Activated T-cell treated with anti-CD3 and anti-CD28 coated beads, Interleukin-2, amount 50 U/mL, for 4 hours (primary cell): ENCODE measurements around the gene CNTROB. TPM values are rescaled to one million over a fixed set of nuclear protein-coding genes. Genes with fewer than 3 reads are reported as not detected.

Experiments used
- ATAC-seq, 2 donors: fragments of 200-7000 bp; cut with Tn5 transposase; one replicate each; pipeline ENCODE4 v1.10.0; 2021
- DNase-seq: peaks from one replicate; pipeline ENCODE4 v3.0.0-alpha.2; 2020
- H3K27me3 Mint-ChIP-seq: one replicate; pipeline ENCODE4 v1.8.0; 2021; ENCODE audit warnings: low read depth, mixed read lengths
- H3K36me3 Mint-ChIP-seq: one replicate; pipeline ENCODE4 v1.8.0; 2022; ENCODE audit warnings: mixed read lengths; ENCODE audit not compliant: insufficient read depth
- H3K4me1 Mint-ChIP-seq: one replicate; pipeline ENCODE4 v1.8.0; 2021; ENCODE audit warnings: low read depth, mixed read lengths
- H3K4me3 Mint-ChIP-seq: one replicate; pipeline ENCODE4 v1.8.0; 2021; ENCODE audit warnings: mild to moderate bottlenecking, moderate library complexity, mixed read lengths
- H3K9me3 Mint-ChIP-seq: one replicate; pipeline ENCODE4 v1.8.0; 2021; ENCODE audit warnings: mixed read lengths
- total RNA-seq, 3 donors: library from RNA; stranded (reverse); gene quantifications; one replicate each; pipeline ENCODE4 v1.2.1, GENCODE V29; 2021

CNTROB gene
- total RNA-seq, 3 donors from 2014 or later, result 31.8 to 37.1 (median 34.6) TPM

- Mint-ChIP-seq H3K4me3 (peak overlapping the region; percentile 75), H3K9me3 (no peaks in the 10 kb centered on the region), H3K27me3 (no peaks in the 10 kb centered on the region), H3K36me3 (peaks cover 1% of the 10 kb centered on the region), H3K4me1 (peaks cover 30% of the 10 kb centered on the region)
- ATAC-seq (no peak), DNase-seq (no peak)
These were observed 15.2 kb upstream of the CNTROB start for GRCh38 chr17:7916808-7917207.

- DNase-seq (no peak), ATAC-seq (peak; percentile 16 to 47)
- H3K27me3 Mint-ChIP-seq, result no peaks in the 10 kb centered on the region
- H3K4me3 Mint-ChIP-seq, result peak overlapping the region; percentile 71
- peaks cover 2% of the 10 kb centered on the region for H3K36me3 Mint-ChIP-seq
- no peaks in the 10 kb centered on the region for H3K9me3 Mint-ChIP-seq
- H3K4me1 Mint-ChIP-seq, result peaks cover 20% of the 10 kb centered on the region
These were observed 9.6 kb upstream of the CNTROB start for GRCh38 chr17:7922269-7922844.

DNA sequence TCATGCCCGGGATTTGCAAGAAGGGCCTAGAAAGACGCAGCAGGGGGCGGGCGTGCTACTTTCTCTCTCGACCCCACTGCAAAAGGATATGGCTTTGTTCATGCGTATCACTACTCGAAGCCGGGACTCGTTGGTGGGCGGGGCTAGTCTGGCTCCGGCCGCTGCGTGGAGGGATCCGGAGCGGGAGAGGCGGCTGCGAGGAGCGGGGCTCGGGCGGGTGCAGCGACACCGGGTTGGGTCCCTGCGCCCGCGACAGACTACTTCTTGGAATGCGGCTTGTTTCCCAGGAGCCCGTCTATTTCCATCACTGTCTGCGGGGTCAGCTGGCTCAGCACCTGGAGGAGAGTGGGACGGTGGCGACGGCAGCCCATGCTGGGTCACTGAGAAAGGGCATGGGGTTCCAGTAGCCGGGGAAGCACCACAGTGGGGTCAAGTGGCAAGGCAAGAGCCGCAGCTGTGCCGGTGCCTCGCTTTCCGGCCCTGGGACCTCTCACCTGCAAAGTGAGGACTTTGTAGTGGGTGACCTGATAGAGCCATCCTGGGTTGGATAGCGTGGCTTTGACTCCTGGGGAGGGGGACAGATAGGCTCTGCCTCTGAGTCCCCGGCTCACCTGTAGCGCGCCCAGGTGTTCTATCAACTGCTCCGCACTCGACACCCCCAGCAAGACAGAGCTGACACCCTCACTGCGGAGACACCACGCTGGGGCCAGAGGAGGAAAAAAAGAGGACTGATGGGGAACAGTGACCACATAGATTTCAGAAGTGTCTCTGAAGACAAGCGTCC, 9.0 kb upstream of the CNTROB start:
- no peaks in the 10 kb centered on the region for H3K9me3 Mint-ChIP-seq
- peak overlapping the region; percentile 71 for H3K4me3 Mint-ChIP-seq
- ATAC-seq, result peak; percentile 97 to 98
- DNase-seq, result peak; percentile 78
- H3K4me1 Mint-ChIP-seq, result peaks cover 18% of the 10 kb centered on the region
- peaks cover 4% of the 10 kb centered on the region for H3K36me3 Mint-ChIP-seq
- no peaks in the 10 kb centered on the region for H3K27me3 Mint-ChIP-seq

DNA sequence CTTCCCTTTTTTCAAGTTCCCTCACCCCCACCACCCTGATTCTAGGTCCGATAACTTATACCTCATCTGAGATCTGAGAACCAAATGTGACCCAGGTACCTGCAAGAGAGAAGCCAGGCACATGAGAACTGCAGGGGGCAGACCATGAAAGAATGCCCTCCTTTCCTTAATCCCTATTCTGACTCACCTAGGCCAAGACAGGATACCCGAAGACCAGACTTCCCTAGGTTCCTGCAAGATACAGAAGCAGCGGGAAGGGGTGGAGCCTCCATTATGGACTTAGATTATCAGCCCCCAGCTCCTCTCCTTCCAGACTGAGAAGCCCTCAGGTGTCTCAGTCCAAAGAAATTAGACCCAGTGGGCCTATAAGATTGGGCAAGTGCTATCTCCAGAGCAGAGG, 4.4 kb upstream of the CNTROB start:
- Mint-ChIP-seq H3K36me3 (peaks cover 4% of the 10 kb centered on the region), H3K9me3 (no peaks in the 10 kb centered on the region), H3K4me3 (no peak overlapping the region), H3K27me3 (no peaks in the 10 kb centered on the region), H3K4me1 (peaks cover 33% of the 10 kb centered on the region)
- ATAC-seq, result no peak
- no peak for DNase-seq

- no peaks in the 10 kb centered on the region for H3K9me3 Mint-ChIP-seq
- H3K4me1 Mint-ChIP-seq, result peaks cover 40% of the 10 kb centered on the region
- DNase-seq, result peak; percentile 42
- peak in 1 of 2 donors; percentile 6 for ATAC-seq
- no peaks in the 10 kb centered on the region for H3K27me3 Mint-ChIP-seq
- H3K36me3 Mint-ChIP-seq, result peaks cover 4% of the 10 kb centered on the region
- H3K4me3 Mint-ChIP-seq, result peak within 1 kb of the TSS; percentile 97
These were observed 2.6 kb upstream of the CNTROB start, which contains the start of gene KCNAB3 for GRCh38 chr17:7929158-7930023. KCNAB3 (minus strand) TSS chr17:7929856; CDS start chr17:7929435, 421 bp downstream.

DNA sequence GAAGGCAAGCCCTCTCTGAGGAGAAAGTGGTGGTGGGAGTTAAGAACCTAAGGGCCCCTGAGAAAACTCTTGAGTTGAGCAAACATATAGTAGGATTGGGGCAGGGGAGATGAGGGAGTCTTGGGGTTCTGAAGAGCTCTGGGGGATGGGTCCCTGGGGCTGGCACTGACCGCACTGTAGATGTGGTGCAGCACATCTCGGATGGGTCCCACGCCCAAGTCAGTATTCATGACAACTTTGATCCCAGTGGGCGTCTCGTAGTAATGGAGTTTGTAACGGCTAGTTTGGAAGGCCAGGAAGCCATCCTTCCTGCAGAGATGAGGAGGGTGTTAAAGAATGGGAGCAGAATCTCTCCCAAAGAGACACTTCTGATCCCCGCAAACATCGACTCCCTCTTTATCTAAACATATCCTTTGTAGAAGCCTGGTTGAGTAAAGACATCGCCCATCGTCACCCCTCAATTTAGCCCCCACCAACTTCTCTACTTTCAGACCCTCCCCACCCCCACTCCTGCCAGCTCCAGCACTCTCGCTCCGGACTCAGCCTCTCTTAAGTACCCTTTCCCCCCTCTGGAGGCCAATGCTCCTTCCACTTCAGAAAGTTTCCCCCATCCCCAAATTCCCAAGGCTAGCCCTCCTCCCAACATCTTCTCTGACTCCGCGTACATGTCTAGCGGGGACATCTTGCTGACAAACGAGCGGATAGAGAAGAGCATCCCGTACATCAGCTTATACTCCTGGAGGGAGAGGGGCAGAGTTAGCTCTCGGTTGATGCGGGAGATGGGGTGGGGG, 970 bp upstream of the CNTROB start:
- Mint-ChIP-seq H3K4me3 (peak overlapping the region; percentile 97), H3K36me3 (peaks cover 11% of the 10 kb centered on the region), H3K4me1 (peaks cover 47% of the 10 kb centered on the region), H3K9me3 (no peaks in the 10 kb centered on the region), H3K27me3 (no peaks in the 10 kb centered on the region)
- no peak for DNase-seq
- no peak for ATAC-seq

DNA sequence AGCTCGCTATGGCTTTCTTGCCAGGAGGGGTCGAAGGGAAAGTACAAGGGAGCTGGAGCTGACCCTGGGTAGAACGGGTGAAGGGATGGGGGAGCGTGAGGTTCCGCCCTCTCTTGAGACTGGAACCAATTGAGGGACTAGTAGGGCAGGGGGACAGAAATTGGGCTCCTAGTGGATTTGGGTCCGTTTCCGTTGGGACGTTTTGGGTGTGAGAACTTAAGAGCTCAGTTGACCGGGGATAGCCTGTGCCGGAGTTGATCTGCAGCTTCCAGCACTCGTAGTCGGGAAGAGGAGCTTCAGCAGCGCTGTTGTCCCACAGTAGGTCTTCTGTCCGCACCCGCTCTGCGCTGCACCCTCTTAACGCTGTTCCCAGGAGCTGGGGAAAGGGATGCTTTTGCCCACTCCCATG, 481 bp downstream of the CNTROB start:
- H3K4me1 Mint-ChIP-seq, result peaks cover 47% of the 10 kb centered on the region
- H3K4me3 Mint-ChIP-seq, result peak overlapping the region; percentile 97
- H3K9me3 Mint-ChIP-seq, result no peaks in the 10 kb centered on the region
- DNase-seq (no peak), ATAC-seq (peak; percentile 27 to 36)
- H3K36me3 Mint-ChIP-seq, result peaks cover 18% of the 10 kb centered on the region
- H3K27me3 Mint-ChIP-seq, result no peaks in the 10 kb centered on the region

DNA sequence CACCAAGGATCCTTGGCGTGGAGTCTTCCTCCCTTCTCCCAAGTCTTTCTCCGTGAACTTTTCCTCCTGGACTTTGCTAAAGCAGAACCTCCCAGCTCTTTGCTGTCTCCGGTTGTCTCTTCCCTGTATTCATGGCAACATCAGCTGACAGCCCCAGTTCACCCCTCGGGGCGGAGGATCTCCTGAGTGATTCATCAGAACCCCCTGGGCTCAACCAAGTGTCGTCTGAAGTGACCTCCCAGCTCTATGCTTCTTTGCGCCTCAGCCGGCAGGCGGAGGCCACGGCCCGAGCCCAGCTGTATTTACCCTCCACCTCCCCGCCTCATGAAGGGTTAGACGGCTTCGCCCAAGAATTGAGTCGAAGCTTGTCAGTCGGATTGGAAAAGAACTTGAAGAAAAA, 943 bp downstream of the CNTROB start:
- Mint-ChIP-seq H3K36me3 (peaks cover 17% of the 10 kb centered on the region), H3K4me3 (peak overlapping the region; percentile 97), H3K27me3 (no peaks in the 10 kb centered on the region), H3K4me1 (peaks cover 47% of the 10 kb centered on the region), H3K9me3 (no peaks in the 10 kb centered on the region)
- DNase-seq (no peak), ATAC-seq (no peak)

- peaks cover 36% of the 10 kb centered on the region for H3K4me1 Mint-ChIP-seq
- DNase-seq (no peak), ATAC-seq (no peak)
- no peaks in the 10 kb centered on the region for H3K9me3 Mint-ChIP-seq
- H3K4me3 Mint-ChIP-seq, result no peak overlapping the region
- no peaks in the 10 kb centered on the region for H3K27me3 Mint-ChIP-seq
- peaks cover 27% of the 10 kb centered on the region for H3K36me3 Mint-ChIP-seq
These were observed 3.9 kb downstream of the CNTROB start for GRCh38 chr17:7935859-7936258.

- H3K9me3 Mint-ChIP-seq, result no peaks in the 10 kb centered on the region
- ATAC-seq, result no peak
- peaks cover 2% of the 10 kb centered on the region for H3K4me1 Mint-ChIP-seq
- H3K4me3 Mint-ChIP-seq, result no peak overlapping the region
- no peak for DNase-seq
- peaks cover 32% of the 10 kb centered on the region for H3K36me3 Mint-ChIP-seq
- H3K27me3 Mint-ChIP-seq, result no peaks in the 10 kb centered on the region
These were observed 8.0 kb downstream of the CNTROB start for GRCh38 chr17:7940034-7940433.

DNA sequence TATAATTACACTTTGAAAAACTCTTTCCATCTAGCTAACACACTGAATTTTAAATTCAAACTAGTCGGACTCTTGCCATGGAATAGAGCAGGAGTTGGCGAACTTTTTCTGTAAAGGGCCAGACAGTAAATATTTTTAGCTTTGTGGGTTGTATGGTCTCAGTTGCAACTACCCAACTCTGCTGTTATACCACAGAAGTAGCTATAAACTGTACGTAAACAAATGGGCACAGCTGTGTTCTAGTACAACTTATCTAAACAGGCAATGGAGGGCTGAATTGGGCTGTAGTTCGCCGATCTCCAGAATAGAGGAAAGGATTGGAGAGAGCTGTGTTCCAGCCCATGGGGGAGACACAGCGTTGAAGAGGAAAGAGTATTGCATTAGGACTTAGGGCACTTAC, 8.7 kb downstream of the CNTROB start:
- no peak for DNase-seq
- no peaks in the 10 kb centered on the region for H3K9me3 Mint-ChIP-seq
- H3K4me3 Mint-ChIP-seq, result no peak overlapping the region
- no peaks in the 10 kb centered on the region for H3K4me1 Mint-ChIP-seq
- no peak for ATAC-seq
- no peaks in the 10 kb centered on the region for H3K27me3 Mint-ChIP-seq
- H3K36me3 Mint-ChIP-seq, result peaks cover 31% of the 10 kb centered on the region

DNA sequence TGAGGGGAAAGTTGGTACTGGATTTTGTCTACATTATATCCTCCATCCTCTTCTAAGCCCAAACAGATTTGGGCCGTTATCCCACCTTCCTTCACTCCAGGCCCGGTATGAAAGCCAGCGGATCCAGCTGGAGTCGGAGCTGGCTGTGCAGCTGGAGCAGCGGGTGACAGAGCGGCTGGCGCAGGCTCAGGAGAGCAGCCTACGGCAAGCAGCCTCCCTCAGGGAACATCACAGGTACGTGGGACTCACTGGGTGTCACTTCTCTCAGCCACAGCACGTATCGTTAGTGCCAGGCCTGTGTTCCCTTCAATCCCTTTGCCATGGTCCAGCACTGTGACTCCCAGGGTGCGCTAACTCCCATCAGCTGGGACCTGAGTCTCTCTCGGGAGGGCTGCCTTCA, 11.3 kb downstream of the CNTROB start:
- no peaks in the 10 kb centered on the region for H3K27me3 Mint-ChIP-seq

DNA sequence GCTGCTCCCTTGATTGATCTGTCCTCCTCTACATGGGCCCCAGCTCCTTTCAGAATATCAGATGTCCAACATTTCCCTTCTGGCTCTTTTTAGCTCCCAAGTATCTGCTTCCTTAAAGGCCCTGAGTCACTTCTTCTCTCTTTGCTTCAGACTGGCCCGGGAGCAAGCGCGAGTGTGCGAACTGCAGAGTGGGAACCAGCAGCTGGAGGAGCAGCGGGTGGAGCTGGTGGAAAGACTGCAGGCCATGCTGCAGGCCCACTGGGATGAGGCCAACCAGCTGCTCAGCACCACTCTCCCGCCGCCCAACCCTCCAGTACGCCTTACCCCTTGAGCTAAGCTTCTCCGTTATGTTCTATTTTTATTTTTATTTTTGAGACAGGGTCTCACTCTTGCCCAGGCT, 12.3 kb downstream of the CNTROB start:
- Mint-ChIP-seq H3K4me1 (no peaks in the 10 kb centered on the region), H3K4me3 (no peak overlapping the region), H3K36me3 (peaks cover 48% of the 10 kb centered on the region), H3K27me3 (no peaks in the 10 kb centered on the region), H3K9me3 (no peaks in the 10 kb centered on the region)
- DNase-seq, result no peak
- ATAC-seq, result no peak

More for the DNA sequence above, 11.3 kb downstream of the CNTROB start:
- Mint-ChIP-seq H3K36me3 (peaks cover 38% of the 10 kb centered on the region), H3K4me1 (no peaks in the 10 kb centered on the region), H3K9me3 (no peaks in the 10 kb centered on the region), H3K4me3 (no peak overlapping the region)
- DNase-seq (no peak), ATAC-seq (no peak)

GRCh38 chr17:7945651-7946050, 13.6 kb downstream of the CNTROB start:
- Mint-ChIP-seq H3K4me1 (peaks cover 3% of the 10 kb centered on the region), H3K9me3 (no peaks in the 10 kb centered on the region), H3K36me3 (peaks cover 44% of the 10 kb centered on the region), H3K27me3 (no peaks in the 10 kb centered on the region), H3K4me3 (no peak overlapping the region)
- ATAC-seq, result no peak
- DNase-seq, result no peak
